Fibroblast of pulmonary artery (primary cell): ENCODE results near the gene ZBED4.

Experiments used
- DNase-seq: peaks from one replicate; pipeline ENCODE4 v3.0.0-alpha.2; 2010; ENCODE audit warnings: low read depth
- H3K4me3 ChIP-seq: replicated peaks from 2 replicates; pipeline ENCODE4 v1.5.1; 2011; ENCODE audit warnings: low read depth, mild to moderate bottlenecking, control low read depth, low read length, moderate library complexity
- CTCF ChIP-seq: IDR thresholded peaks from 2 replicates; pipeline ENCODE4 v1.5.1; 2011; ENCODE audit warnings: mild to moderate bottlenecking, control low read depth, low read length, inconsistent platforms; ENCODE audit errors: missing control alignments

Gene ZBED4

GRCh38 chr22:49905465-49905864 lies 51.8 kb downstream of the ZBED4 start:
- no peak for DNase-seq
- TF ChIP-seq CTCF = no peak
- no peak overlapping the region for H3K4me3 ChIP-seq

GRCh38 chr22:49906071-49906798 lies 52.6 kb downstream of the ZBED4 start:
- H3K4me3 ChIP-seq = no peak overlapping the region
- TF ChIP-seq CTCF = no peak
- no peak for DNase-seq

GRCh38 chr22:49906799-49907290 lies 53.2 kb downstream of the ZBED4 start:
- no peak for DNase-seq
- no peak overlapping the region for H3K4me3 ChIP-seq
- TF ChIP-seq CTCF = no peak

- H3K4me3 ChIP-seq = no peak overlapping the region
- no peak for DNase-seq
- TF ChIP-seq CTCF = no peak
Observed at GRCh38 chr22:49907807-49908206, 54.2 kb downstream of the ZBED4 start.

- DNase-seq = no peak
- no peak for TF ChIP-seq CTCF
- no peak overlapping the region for H3K4me3 ChIP-seq
Observed at GRCh38 chr22:49909476-49910205, 56.0 kb downstream of the ZBED4 start.

- no peak for DNase-seq
Observed at GRCh38 chr22:49910229-49911155, 56.8 kb downstream of the ZBED4 start.

More at GRCh38 chr22:49910229-49911155, 56.8 kb downstream of the ZBED4 start:
- TF ChIP-seq CTCF = no peak
- no peak overlapping the region for H3K4me3 ChIP-seq
